Mammary epithelial cell (primary cell): ENCODE results near the gene APOD.
"Not testable (repeated sequence)": the region's sequence is repeated elsewhere in the genome, so short reads cannot be mapped to it uniquely, and the experiment has no call there.

Experiments
- CTCF ChIP-seq, 2 donors: IDR thresholded peaks in 1 of 2; conservative IDR thresholded peaks in 1 of 2; 2 replicates each; pipeline ENCODE4 v1.5.1; 2011 to 2012; ENCODE audit warnings: inconsistent platforms in 2 of 2, low read length in 2 of 2, mild to moderate bottlenecking in 2 of 2, control low read depth in 1 of 2, low read depth in 1 of 2; ENCODE audit not compliant: insufficient read depth in 1 of 2; ENCODE audit errors: extremely low read depth in 1 of 2
- EZH2 ChIP-seq: IDR thresholded peaks from 2 replicates; pipeline ENCODE4 v1.6.1; 2012; ENCODE audit warnings: low read length, inconsistent platforms, borderline replicate concordance

- TF ChIP-seq EZH2; CTCF (conservative IDR thresholded peaks at IDR 0.05 in 1 of 2, IDR thresholded peaks at IDR 0.05 in 1 of 2; ENCODE audit: extremely low read depth in 1 of 2, insufficient read depth in 1 of 2, low read depth in 1 of 2, low read length in 2 of 2): not testable (repeated sequence)
These were observed 37.4 kb upstream of the APOD start for GRCh38 chr3:195621095-195621494.
